Ammon's horn (tissue), 1 donor: Measurements from ENCODE around the gene ALAD.
A peak's percentile ranks its signal among the peaks of the same experiment; 100 is the strongest.

Experiments
- DNase-seq: peaks from one replicate; pipeline ENCODE4 v3.0.0-alpha.2; 2016; ENCODE audit warnings: low spot score

ALAD gene

DNA sequence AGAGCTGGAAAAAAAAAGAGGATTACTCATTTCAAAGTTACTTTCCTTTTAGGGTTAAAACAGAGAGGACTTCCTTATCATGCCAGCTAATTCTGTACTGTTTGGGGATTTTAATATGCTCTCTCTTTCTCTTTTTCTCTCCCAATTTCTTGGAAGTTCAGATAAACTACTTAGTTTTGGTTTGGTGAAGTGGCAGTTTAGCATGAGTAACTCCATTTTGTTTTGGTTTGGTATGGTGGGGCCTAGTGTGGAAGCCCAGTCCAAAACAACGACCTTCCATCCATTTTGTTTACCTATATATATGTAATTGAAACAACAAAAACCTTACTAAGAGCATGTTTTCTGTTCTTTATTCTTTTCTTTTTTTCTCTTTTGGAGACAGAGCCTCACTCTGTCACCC, 55.4 kb downstream of the ALAD start:
- no peak for DNase-seq

DNA sequence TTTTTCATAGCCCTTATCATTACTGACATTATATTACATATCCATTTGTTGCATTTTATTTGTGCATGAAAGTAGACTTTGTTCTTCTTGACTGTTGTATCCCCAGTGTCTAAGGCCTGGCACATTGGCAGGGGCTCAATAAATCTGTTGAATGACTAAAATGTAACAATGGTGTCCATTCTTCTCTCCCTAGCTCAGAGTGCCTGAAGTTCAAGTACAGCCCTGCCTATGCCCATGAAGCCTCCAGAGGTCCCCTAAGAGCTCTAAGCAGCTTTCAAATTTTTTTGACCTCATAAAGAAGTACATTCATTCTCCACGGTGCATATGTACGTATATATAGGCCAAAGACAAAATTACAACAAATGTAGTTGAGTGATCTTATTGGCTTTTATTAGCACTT, 55.9 kb downstream of the ALAD start:
- DNase-seq, result peak; percentile 43

GRCh38 chr9:113343732-113344231, 57.3 kb downstream of the ALAD start:
- DNase-seq, result peak; percentile 87

- no peak for DNase-seq
Observed at GRCh38 chr9:113341712-113342410, 59.2 kb downstream of the ALAD start.

DNA sequence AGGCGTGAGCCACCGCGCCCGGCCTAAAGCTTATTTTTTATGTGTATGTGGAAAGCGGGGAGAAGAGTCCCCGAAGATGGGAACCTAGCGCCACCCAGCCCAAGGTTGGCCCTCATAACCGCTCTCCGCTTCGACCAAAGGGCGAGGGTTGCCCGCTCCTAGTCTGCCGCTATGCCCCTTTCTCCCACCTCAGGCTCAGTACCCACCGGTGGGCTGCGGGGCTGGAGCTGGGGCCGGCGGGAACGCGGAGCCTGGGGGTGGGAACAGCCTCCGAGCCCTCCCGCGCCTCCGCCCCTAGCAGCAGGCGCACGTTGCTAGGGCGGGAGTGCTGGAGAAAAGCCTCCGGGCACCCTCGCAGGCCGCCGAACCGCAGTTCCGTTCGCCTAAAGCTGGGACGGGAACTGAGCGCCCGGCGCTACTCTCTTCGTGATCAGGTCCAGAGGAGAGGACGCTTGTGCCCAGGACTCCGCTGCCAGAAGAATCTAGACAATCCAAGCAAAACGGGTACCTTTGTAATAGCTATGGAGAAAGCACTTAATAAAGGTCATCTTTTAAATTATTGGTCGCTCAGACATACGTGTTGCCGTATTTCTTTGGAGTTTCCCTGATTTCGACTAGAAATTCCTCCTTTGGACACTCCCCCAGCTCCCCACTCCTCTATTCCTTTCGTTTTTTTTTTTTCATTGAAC, 60.9 kb downstream of the ALAD start, which contains the start of gene WDR31:
WDR31 (minus strand) TSS at position 265 of the 689 bp plus-strand sequence. CDS start 8,253 bp downstream, outside the sequence.
- DNase-seq, result peak; percentile 92

DNA sequence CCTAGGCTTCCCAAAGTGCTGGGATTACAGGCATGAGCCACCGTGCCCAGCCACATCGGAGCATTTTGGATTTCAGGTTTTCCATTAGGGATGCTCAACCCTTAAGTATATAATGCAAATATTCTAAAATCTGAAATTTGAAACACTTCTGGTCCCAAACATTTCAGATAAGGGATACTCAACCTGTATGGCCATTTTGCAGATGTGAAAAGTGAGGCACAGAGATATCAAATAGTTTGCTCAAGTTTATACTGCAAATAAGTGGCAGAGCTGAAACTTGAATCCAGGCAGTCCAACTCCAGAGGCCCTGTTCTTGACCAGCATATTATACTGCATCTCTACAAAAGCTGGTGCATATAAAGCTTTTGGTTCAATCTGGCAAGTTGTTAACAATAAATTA, 63.4 kb downstream of the ALAD start:
- DNase-seq, result no peak
